ENCODE results near the gene RTN4IP1. TPM values are rescaled to one million over a fixed set of nuclear protein-coding genes. Genes with fewer than 3 reads are reported as not detected.
A peak's percentile ranks its signal among the peaks of the same experiment; 100 is the strongest.
"Not testable (repeated sequence)": the region's sequence is repeated elsewhere in the genome, so short reads cannot be mapped to it uniquely, and the experiment has no call there.

The RTN4IP1 gene
- total RNA-seq, 4 donors from 2014 or later: 5.4 to 15.3 (median 9.3) TPM

GRCh38 chr6:106599440-106599839 lies 29.9 kb downstream of the RTN4IP1 start:
- Histone ChIP-seq H3K36me3 (no peaks in the 10 kb centered on the region), H3K9me3 (no peaks in the 10 kb centered on the region), H3K4me3 (no peak overlapping the region), H3K4me1 (no peaks in the 10 kb centered on the region), H3K27me3 (no peaks in the 10 kb centered on the region), H3K27ac (no peak overlapping the region)
- no peak for DNase-seq
- in situ Hi-C loops (cut with MboI; ENCODE audit: low sequenced_read_pairs in 4 of 4) (loop anchor here in 1 of 4 donors (25.0 kb wide), 1 partner anchor 388 kb away; no protein-coding TSS in a partner anchor), intact Hi-C loops (cut with DNase I; ENCODE audit: low total_unique reads) (no loop called here)
- TF ChIP-seq, protein P1, sequence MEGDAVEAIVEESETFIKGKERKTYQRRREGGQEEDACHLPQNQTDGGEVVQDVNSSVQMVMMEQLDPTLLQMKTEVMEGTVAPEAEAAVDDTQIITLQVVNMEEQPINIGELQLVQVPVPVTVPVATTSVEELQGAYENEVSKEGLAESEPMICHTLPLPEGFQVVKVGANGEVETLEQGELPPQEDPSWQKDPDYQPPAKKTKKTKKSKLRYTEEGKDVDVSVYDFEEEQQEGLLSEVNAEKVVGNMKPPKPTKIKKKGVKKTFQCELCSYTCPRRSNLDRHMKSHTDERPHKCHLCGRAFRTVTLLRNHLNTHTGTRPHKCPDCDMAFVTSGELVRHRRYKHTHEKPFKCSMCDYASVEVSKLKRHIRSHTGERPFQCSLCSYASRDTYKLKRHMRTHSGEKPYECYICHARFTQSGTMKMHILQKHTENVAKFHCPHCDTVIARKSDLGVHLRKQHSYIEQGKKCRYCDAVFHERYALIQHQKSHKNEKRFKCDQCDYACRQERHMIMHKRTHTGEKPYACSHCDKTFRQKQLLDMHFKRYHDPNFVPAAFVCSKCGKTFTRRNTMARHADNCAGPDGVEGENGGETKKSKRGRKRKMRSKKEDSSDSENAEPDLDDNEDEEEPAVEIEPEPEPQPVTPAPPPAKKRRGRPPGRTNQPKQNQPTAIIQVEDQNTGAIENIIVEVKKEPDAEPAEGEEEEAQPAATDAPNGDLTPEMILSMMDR (IDR thresholded peaks at IDR 0.05 in 4 of 5, conservative IDR thresholded peaks at IDR 0.05 in 1 of 5): no peak
- TF ChIP-seq POLR2A (IDR thresholded peaks at IDR 0.05): no peak
- ATAC-seq: no peak

- intact Hi-C loops (cut with DNase I; ENCODE audit: low total_unique reads): no loop called here
- TF ChIP-seq, protein P1 (IDR thresholded peaks at IDR 0.05 in 4 of 5, conservative IDR thresholded peaks at IDR 0.05 in 1 of 5): no peak
- TF ChIP-seq POLR2A (IDR thresholded peaks at IDR 0.05): no peak
- Histone ChIP-seq H3K27me3 (no peaks in the 10 kb centered on the region), H3K9me3 (no peaks in the 10 kb centered on the region), H3K4me1 (peaks cover 3 to 14% of the 10 kb centered on the region in 2 donors), H3K4me3 (no peak overlapping the region), H3K27ac (peak overlapping the region; percentile 26 to 81 (median 59)), H3K36me3 (peaks cover 0 to 11% of the 10 kb centered on the region in 2 donors)
- peak in 1 of 2 donors; percentile 29 for DNase-seq
- peak; percentile 96 to 97 for ATAC-seq
- in situ Hi-C loops (cut with MboI; ENCODE audit: low sequenced_read_pairs in 4 of 4): loop anchor here in 1 of 4 donors (25.0 kb wide), 1 partner anchor 396 kb away; no protein-coding TSS in a partner anchor
Measured at GRCh38 chr6:106591111-106591825, 38.0 kb downstream of the RTN4IP1 start.

GRCh38 chr6:106588937-106589336 lies 40.4 kb downstream of the RTN4IP1 start:
- H3K9me3 ChIP-seq; DNase-seq; H3K27ac ChIP-seq; intact Hi-C loops (cut with DNase I; ENCODE audit: low total_unique reads); H3K4me3 ChIP-seq; H3K27me3 ChIP-seq; ATAC-seq: not testable (repeated sequence)
- Histone ChIP-seq H3K4me1 (peaks cover 3 to 14% of the 10 kb centered on the region in 2 donors), H3K36me3 (peaks cover 0 to 11% of the 10 kb centered on the region in 2 donors)
- in situ Hi-C loops (cut with MboI; ENCODE audit: low sequenced_read_pairs in 4 of 4): loop anchor here in 1 of 4 donors (25.0 kb wide), 1 partner anchor 398 kb away; no protein-coding TSS in a partner anchor

DNA sequence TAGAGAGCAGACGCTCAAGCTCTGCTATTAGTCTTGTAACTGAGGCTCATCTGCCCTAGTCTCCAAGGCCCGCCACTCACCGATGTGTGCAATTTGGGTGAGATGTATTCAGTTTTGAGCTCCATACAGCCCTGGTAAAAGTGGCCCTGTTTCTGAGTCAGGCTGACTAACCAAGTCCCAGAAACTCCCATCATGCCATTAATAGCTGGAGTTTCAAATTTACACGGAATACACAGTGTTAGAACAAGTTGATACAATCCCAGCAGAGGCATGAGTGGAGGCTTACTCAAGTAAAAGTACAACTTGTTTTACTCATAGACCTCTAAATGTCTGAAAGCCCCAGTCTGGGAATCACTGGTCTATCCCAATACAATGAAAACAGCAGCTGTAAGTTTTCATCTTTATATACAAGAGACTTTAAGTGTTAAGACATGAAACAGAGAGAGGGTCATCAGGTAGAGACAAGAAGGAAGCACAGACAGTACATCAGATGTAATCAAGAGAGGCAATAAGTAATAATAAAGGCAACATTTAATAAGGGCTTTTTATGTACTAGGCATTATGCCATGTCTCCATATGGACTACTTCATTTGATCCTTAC lies 42.4 kb downstream of the RTN4IP1 start:
- Histone ChIP-seq H3K27ac (no peak overlapping the region), H3K4me1 (peaks cover 3 to 13% of the 10 kb centered on the region in 2 donors), H3K9me3 (no peaks in the 10 kb centered on the region), H3K27me3 (no peaks in the 10 kb centered on the region), H3K36me3 (peaks cover 0 to 17% of the 10 kb centered on the region in 2 donors), H3K4me3 (no peak overlapping the region)
- DNase-seq: no peak
- ATAC-seq: no peak
- intact Hi-C loops (cut with DNase I; ENCODE audit: low total_unique reads) (no loop called here), in situ Hi-C loops (cut with MboI; ENCODE audit: low sequenced_read_pairs in 4 of 4) (loop anchor here in 1 of 4 donors (25.0 kb wide), 1 partner anchor 400 kb away; no protein-coding TSS in a partner anchor)
- no peak for TF ChIP-seq POLR2A (IDR thresholded peaks at IDR 0.05)
- TF ChIP-seq, protein P1 (IDR thresholded peaks at IDR 0.05 in 4 of 5, conservative IDR thresholded peaks at IDR 0.05 in 1 of 5): no peak

DNA sequence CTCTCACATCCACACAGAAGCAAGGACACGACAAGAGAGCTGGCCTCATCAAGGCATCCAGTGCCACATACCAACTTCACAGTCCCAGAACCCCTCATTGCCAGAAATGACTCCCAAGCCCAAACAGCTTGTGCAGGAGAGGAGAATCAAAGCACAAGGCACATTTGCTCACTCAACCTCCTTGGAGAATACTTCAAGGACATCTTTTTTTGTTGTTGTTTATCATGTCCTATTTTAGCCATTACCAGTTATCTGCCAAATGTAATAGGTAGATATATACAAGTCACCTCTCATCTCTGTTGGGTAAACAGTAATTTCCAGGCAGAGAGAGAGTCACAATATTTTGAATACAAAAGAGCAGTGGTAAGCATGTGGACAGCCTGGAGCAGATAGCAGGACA lies 47.8 kb downstream of the RTN4IP1 start:
- peaks cover 7 to 8% of the 10 kb centered on the region in 2 donors for H3K4me1 ChIP-seq
- DNase-seq (no peak), ATAC-seq (peak in 1 of 2 donors; percentile 42)
- peaks cover 0 to 7% of the 10 kb centered on the region in 2 donors for H3K36me3 ChIP-seq
- H3K27ac ChIP-seq: peak overlapping the region; percentile 37 to 65 (median 42)
- no peaks in the 10 kb centered on the region for H3K9me3 ChIP-seq
- no peak overlapping the region for H3K4me3 ChIP-seq
- H3K27me3 ChIP-seq: no peaks in the 10 kb centered on the region
- TF ChIP-seq, protein P1 (IDR thresholded peaks at IDR 0.05 in 4 of 5, conservative IDR thresholded peaks at IDR 0.05 in 1 of 5): no peak
- TF ChIP-seq POLR2A (IDR thresholded peaks at IDR 0.05): no peak
- intact Hi-C loops (cut with DNase I; ENCODE audit: low total_unique reads): no loop called here
- in situ Hi-C loops (cut with MboI; ENCODE audit: low sequenced_read_pairs in 4 of 4): loop anchor here in 1 of 4 donors (25.0 kb wide), 1 partner anchor 406 kb away; no protein-coding TSS in a partner anchor

Data from gastrocnemius medialis (tissue), 4 donors.